Activated T-cell treated with anti-CD3 and anti-CD28 coated beads, Interleukin-2, amount 50 U/mL, for 24 hours (primary cell): ENCODE data around the gene SUB1.

Source experiments
- DNase-seq: peaks from one replicate; pipeline ENCODE4 v3.0.0-alpha.2; 2020
- H3K27ac Mint-ChIP-seq: 2 replicates; pipeline ENCODE4 v1.8.0; 2020; ENCODE audit warnings: mild to moderate bottlenecking, mixed read lengths
- H3K27me3 Mint-ChIP-seq: 2 replicates; pipeline ENCODE4 v1.8.0; 2020; ENCODE audit warnings: mixed read lengths
- H3K36me3 Mint-ChIP-seq: 2 replicates; pipeline ENCODE4 v1.8.0; 2020; ENCODE audit warnings: low read depth, mixed read lengths
- H3K4me1 Mint-ChIP-seq: 2 replicates; pipeline ENCODE4 v1.8.0; 2020; ENCODE audit warnings: low read depth, mixed read lengths
- H3K4me3 Mint-ChIP-seq: 2 replicates; pipeline ENCODE4 v1.8.0; 2020; ENCODE audit warnings: mild to moderate bottlenecking, moderate library complexity, mixed read lengths
- H3K9me3 Mint-ChIP-seq: 2 replicates; pipeline ENCODE4 v1.8.0; 2020; ENCODE audit warnings: mixed read lengths

SUB1 gene

DNA sequence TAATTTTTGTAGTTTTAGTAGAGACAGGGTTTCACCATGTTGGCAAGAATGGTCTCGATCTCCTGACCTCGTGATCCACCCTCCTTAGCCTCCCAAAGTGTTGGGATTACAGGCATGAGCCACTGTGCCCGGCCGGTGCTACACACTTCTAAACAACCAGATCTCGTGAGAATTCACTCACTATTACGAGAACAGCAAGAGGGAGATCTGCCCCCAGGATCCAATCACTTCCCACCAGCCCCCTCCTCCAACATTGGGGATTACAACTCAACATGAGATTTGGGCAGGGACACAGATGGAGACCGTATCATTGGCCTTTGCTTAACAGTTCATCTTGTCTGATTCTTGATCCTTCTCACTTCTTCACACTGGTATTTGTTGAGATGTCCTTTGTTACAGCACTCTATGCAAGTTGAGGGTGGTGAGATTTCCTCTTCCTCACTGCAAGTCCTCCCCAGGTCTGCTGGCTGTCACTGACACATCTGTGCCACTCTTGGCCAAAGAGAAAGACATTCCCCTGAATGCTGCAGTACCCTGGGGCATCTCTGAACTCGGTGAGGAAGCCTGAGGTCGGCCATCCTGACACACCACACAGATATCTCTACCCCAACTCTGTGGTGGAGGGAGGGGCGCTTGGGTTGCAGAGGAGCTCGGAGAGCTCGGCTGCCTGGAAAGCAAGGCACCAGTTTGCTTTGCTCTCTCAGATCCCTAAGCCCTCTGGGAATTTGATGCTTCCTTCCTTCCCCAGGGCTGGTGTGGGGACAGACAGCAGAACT is 4.2 kb upstream of the SUB1 start:
- H3K27ac Mint-ChIP-seq, result no peak overlapping the region
- no peaks in the 10 kb centered on the region for H3K9me3 Mint-ChIP-seq
- peaks cover 13% of the 10 kb centered on the region for H3K36me3 Mint-ChIP-seq
- DNase-seq, result no peak
- peaks cover 33% of the 10 kb centered on the region for H3K4me1 Mint-ChIP-seq
- H3K27me3 Mint-ChIP-seq, result no peaks in the 10 kb centered on the region
- H3K4me3 Mint-ChIP-seq, result no peak overlapping the region

DNA sequence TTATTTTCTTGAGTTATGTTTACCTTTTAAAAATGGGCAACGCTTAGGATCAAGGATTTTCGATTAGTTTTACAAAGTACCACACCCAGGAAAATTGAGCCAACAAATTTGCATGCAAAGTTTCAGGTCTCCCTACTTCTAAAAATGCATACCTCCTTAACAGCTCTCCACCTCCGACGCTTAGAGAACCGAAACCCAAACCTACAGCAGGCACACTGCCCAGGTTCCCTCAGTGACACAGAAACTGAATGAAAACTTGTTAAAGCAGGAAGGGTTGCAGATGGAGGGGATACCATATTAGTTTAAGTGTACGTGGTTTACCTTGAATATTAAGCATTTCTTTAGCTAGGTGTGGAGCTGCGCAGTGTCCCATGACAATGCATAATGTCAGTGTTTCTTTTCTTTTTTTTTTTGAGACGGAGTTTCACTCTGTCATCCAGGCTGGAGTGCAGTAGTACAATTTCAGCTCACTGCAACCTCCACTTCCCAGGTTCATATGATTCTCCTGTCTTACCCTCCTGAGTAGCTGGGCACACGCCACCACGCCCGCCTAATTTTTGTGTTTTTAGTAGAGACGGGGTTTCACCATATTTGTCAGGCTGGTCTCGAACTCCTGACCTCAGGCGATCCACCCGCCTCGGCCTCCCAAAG is 1.6 kb upstream of the SUB1 start:
- no peak for DNase-seq
- peak overlapping the region; percentile 70 for H3K27ac Mint-ChIP-seq
- H3K4me1 Mint-ChIP-seq, result peaks cover 53% of the 10 kb centered on the region
- no peaks in the 10 kb centered on the region for H3K9me3 Mint-ChIP-seq
- peaks cover 37% of the 10 kb centered on the region for H3K36me3 Mint-ChIP-seq
- peak overlapping the region; percentile 31 for H3K4me3 Mint-ChIP-seq
- no peaks in the 10 kb centered on the region for H3K27me3 Mint-ChIP-seq

DNA sequence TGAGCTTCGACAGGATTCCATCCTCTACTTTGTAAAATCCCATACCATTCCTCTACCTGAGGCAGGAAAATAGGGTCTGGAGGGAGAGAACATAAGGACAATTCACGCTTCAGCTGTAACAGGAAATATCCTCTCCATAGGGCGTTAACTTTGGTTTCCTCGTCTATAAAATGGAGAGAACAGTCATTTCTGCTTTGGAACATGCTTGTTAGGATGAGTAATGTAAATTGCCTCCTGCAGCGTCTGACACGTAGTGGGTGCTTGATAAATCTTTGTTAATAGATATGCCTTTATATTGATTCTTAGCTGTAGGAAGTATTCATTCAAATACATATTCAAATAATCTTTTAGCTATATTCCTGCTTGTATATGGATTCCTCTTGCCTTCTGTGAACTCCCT is 711 bp upstream of the SUB1 start:
- H3K36me3 Mint-ChIP-seq, result peaks cover 47% of the 10 kb centered on the region
- peaks cover 60% of the 10 kb centered on the region for H3K4me1 Mint-ChIP-seq
- no peaks in the 10 kb centered on the region for H3K9me3 Mint-ChIP-seq
- H3K27ac Mint-ChIP-seq, result peak overlapping the region; percentile 99
- no peaks in the 10 kb centered on the region for H3K27me3 Mint-ChIP-seq
- no peak for DNase-seq
- peak overlapping the region; percentile 93 for H3K4me3 Mint-ChIP-seq

DNA sequence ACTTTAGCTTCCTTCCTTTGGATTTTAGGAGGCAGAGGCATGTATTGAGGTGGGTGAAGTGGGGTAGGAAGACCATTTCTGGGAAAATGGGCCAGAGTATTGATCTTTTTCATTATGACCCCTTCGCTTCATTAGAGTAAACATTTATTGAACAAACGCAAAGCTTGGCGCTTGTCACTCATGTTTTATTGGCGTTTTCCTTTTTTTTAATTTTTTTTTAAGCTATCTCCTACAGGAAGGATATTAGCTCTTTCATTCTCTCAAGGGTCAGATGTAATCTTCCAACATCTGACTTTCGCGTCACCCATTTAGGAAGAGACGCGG is 273 bp upstream of the SUB1 start:
- peak overlapping the region; percentile 93 for H3K4me3 Mint-ChIP-seq
- peaks cover 60% of the 10 kb centered on the region for H3K4me1 Mint-ChIP-seq
- peaks cover 50% of the 10 kb centered on the region for H3K36me3 Mint-ChIP-seq
- H3K27ac Mint-ChIP-seq, result peak overlapping the region; percentile 99
- H3K9me3 Mint-ChIP-seq, result no peaks in the 10 kb centered on the region
- DNase-seq, result no peak
- no peaks in the 10 kb centered on the region for H3K27me3 Mint-ChIP-seq

DNA sequence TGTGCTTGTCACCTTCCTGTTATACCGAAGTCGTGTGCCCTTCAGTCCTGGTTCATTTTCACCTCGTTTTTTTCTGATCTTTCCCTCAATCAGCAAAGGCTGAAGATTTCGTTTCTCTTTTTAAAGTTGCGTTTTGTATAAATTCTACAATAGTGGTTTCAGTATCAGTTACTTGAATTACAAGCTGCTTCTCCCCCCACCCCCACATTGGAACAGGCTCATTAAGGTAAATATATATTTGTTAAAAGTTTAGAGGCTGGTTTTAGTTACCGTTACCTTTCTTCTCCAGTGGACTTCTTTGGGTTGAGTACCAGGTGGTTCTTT is 881 bp downstream of the SUB1 start:
- no peak for DNase-seq
- no peaks in the 10 kb centered on the region for H3K9me3 Mint-ChIP-seq
- peak overlapping the region; percentile 99 for H3K27ac Mint-ChIP-seq
- no peaks in the 10 kb centered on the region for H3K27me3 Mint-ChIP-seq
- peak overlapping the region; percentile 93 for H3K4me3 Mint-ChIP-seq
- H3K36me3 Mint-ChIP-seq, result peaks cover 57% of the 10 kb centered on the region
- peaks cover 65% of the 10 kb centered on the region for H3K4me1 Mint-ChIP-seq

DNA sequence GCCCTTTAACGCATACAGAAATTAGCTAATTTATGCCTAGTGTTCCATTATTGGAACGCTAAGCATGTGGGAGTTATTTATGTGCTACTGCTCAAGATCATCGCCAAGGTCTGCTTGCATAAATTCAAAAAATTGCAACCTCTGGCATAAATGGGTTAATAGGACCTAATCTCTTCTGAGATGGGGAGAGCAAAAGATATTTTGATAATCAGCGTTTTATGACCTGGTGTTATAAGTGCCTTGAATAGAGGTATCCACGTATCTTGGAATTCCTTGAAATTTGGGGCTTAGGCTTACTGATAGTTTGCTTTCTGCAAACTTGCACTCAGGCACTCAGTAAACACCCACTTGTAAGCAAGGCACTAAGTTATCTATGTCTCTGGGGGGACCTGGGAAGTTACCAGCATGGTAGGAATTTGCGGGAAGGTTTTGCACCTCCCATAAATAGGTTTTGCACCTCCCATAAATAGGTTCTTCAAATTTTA is 1.8 kb downstream of the SUB1 start:
- H3K27me3 Mint-ChIP-seq, result no peaks in the 10 kb centered on the region
- H3K4me1 Mint-ChIP-seq, result peaks cover 68% of the 10 kb centered on the region
- peaks cover 61% of the 10 kb centered on the region for H3K36me3 Mint-ChIP-seq
- peak overlapping the region; percentile 99 for H3K27ac Mint-ChIP-seq
- peak overlapping the region; percentile 93 for H3K4me3 Mint-ChIP-seq
- H3K9me3 Mint-ChIP-seq, result no peaks in the 10 kb centered on the region
- DNase-seq, result no peak

DNA sequence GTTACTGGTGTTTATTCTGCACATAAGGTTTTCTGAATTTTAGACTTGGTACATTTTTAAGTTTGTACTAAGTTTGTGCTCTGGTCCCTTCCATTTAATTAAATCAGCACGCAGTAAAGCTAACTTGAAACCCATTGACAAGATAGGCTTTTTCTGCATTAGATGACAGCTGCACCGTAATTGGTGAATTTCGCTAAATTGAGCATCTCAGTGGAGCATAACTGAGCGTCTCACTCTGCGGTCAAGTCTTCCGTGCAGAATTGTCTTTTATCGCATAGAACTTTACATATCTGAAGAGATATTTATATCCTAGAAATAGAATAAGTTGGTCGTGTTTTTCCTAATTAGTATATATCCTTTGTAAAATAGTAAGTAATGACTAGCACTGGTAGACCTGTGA is 4.1 kb downstream of the SUB1 start:
- Mint-ChIP-seq H3K4me1 (peaks cover 67% of the 10 kb centered on the region), H3K27me3 (no peaks in the 10 kb centered on the region), H3K9me3 (no peaks in the 10 kb centered on the region), H3K4me3 (no peak overlapping the region), H3K36me3 (peaks cover 84% of the 10 kb centered on the region), H3K27ac (peak overlapping the region; percentile 61)
- DNase-seq, result no peak

DNA sequence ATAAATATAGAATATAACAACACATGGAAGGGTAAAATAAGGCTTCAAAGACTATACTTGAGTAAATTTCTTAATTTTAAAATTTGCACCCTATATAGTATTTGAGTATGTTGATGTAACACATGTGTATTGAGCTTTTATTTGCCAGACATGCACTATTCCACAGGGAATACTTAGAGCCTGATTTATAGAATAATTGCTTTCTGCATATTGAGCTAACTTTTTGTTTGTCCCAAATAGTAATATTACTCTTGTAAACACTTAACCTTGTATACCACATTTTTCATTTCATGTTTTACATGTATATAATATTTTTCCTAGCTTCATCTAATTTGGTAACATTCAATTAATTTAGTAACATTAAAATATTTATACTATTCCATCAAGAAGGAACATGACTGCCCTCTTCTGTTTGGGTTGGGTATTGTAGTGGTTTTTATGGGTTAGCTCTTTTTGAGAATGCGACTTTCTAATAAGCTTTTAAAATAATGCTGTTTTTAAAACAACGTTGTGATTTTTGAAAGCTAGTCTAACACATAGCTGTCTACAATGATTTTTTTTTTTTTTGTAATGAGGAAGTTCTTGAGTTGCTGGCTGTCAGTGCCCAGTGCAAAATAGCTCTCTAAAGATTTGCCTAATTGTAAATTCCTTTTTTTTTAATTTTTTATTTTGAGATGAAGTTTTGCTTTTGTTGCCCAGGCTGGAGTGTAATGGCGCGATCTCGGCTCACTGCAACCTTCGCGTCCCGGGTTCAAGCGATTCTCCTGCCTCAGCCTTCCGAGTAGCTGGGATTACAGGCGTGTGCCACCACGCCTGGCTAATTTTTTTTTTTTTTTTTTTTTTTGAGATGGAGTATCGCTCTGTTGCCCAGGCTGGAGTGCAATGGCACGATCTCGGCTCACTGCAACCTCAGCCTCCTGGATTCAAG is 4.8 kb downstream of the SUB1 start:
- Mint-ChIP-seq H3K36me3 (peaks cover 92% of the 10 kb centered on the region), H3K9me3 (no peaks in the 10 kb centered on the region), H3K27me3 (no peaks in the 10 kb centered on the region), H3K4me1 (peaks cover 67% of the 10 kb centered on the region), H3K4me3 (no peak overlapping the region), H3K27ac (peak overlapping the region; percentile 82)
- no peak for DNase-seq

DNA sequence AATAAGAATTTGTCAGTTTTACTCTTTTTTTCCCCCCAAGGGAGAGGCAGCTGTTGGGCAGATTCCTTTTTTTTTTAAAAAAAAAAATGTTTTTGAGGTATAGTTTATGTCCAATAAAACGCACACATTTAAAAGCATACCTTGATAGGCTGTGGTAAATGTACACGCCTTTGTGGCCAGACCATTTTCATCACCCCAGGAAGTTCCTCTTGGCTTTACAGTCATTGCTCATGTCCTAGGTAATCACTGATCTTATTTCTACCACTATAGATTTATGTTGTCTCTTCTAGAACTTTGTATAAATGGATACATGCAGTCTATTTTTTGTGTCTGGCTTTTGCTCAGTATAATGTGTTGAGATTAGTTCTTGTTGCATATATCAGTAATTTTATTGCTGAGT is 9.8 kb downstream of the SUB1 start:
- Mint-ChIP-seq H3K36me3 (peaks cover 96% of the 10 kb centered on the region), H3K27me3 (no peaks in the 10 kb centered on the region), H3K9me3 (no peaks in the 10 kb centered on the region), H3K4me1 (peaks cover 80% of the 10 kb centered on the region), H3K4me3 (no peak overlapping the region), H3K27ac (peak overlapping the region; percentile 83)
- no peak for DNase-seq

DNA sequence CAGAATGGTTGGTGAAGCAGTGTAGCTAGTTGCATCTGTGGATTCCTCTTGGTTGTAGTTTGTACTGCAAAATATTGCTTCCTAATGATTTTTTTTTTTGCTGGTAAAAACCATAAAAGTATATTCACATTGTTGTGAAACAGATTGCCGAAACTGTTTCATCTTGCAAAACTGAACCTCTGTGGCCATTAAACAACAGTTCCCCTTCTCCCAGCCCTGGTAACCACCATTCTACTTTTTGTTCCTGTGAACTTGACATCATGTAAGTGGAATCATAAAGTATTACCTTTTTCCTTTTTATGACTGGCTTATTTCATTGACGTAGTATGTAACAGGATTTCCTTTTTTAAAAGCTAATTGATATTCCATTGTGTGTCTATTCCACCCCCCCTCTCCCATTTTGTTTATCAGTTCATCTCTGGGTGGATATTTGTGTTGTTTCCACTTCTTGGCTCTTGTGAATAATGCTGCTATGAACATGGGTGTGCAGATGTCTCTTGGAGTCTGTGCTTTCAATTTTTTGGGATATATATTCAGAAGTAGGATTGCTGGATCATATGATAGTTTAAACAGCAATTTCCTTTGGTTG is 11.8 kb downstream of the SUB1 start:
- DNase-seq, result no peak
- peaks cover 97% of the 10 kb centered on the region for H3K36me3 Mint-ChIP-seq
- H3K4me3 Mint-ChIP-seq, result peak overlapping the region; percentile 11
- peaks cover 80% of the 10 kb centered on the region for H3K4me1 Mint-ChIP-seq
- H3K27ac Mint-ChIP-seq, result peak overlapping the region; percentile 83
- H3K27me3 Mint-ChIP-seq, result no peaks in the 10 kb centered on the region
- no peaks in the 10 kb centered on the region for H3K9me3 Mint-ChIP-seq

DNA sequence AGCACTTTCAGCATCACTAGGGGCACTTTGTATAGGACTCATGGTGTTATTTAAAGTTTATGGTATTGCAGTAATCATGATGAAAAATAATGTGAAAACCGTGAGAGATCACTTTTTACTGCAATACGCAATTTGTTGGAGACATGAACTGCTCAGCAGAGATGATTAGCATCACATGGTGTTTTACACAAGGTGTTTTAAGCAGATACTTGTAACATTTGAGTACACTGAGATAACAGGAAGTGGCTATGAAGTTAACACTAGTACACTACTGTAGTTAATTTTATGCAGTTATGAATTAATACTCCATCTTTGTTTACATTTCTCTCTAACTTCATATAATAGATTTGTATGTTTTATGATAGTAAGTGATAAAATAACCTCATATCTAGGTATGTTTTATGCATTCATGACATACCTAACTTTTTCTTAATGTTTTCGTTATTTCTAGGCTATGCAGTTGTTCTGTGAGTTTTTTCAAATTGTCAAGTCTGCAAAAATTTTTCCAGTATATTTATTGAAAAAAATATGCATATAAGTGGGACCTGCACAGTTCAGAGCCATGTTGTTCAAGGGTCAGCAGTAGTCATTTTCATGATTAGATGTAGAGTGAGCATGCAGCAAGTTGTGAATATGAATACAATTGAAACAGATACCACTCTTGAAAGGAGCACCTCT is 13.0 kb downstream of the SUB1 start:
- no peaks in the 10 kb centered on the region for H3K9me3 Mint-ChIP-seq
- H3K4me3 Mint-ChIP-seq, result no peak overlapping the region
- DNase-seq, result no peak
- H3K27ac Mint-ChIP-seq, result peak overlapping the region; percentile 41
- H3K4me1 Mint-ChIP-seq, result peaks cover 75% of the 10 kb centered on the region
- peaks cover 97% of the 10 kb centered on the region for H3K36me3 Mint-ChIP-seq
- H3K27me3 Mint-ChIP-seq, result no peaks in the 10 kb centered on the region

DNA sequence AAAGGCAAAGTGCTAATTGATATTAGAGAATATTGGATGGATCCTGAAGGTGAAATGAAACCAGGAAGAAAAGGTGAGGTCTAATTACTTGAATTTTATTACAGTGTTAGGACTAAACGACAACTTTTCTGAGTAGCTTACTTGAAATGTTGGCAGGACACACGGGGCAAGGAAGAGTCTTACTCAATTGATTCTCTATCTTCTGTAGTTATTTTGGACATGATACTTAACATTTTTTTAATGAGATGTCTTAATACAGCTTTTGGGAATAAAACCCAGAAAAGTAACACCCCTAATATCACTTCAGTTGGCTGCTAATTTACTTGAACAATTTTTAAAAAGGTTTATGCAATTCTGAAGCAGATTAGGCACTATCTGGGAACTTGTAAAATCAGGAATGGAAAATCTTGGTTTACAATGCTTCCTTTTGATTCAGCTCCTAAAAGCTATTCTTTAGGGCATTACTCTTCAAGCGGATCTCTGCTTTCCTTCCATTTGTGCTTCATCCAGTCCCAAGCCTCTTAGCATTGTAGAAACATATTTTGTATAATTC is 13.7 kb downstream of the SUB1 start:
- peak overlapping the region; percentile 50 for H3K27ac Mint-ChIP-seq

DNA sequence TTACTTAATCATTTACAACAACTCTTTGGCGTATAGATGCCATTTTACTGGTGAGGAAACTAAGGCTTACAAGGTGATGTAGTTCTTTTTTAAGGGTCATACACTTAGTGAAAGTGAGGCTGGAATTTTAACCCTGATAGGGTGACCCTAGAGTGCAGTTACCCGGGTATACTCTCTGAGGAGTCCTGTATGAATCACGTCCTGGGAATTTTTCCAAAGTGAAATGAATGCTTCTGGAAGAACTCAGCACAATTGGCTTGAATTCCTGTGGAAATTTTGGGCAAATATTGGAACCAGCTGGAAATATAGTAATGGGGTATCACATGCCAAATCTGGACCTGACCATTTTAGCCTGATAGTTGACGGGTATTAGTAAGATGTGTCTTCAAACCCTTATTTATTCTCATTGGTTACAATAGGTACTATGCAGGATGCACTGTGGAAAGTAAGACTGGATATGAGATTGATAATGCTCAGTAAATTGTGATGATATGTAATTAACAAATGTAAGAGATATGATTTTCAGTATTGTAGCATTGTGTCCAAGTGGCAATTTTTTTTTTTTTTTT is 14.8 kb downstream of the SUB1 start:
- Mint-ChIP-seq H3K27me3 (no peaks in the 10 kb centered on the region), H3K36me3 (peaks cover 96% of the 10 kb centered on the region), H3K27ac (peak overlapping the region; percentile 67), H3K4me3 (no peak overlapping the region), H3K9me3 (no peaks in the 10 kb centered on the region), H3K4me1 (peaks cover 63% of the 10 kb centered on the region)
- DNase-seq, result no peak

More for the DNA sequence above, 13.7 kb downstream of the SUB1 start:
- no peaks in the 10 kb centered on the region for H3K27me3 Mint-ChIP-seq
- DNase-seq, result no peak
- peaks cover 97% of the 10 kb centered on the region for H3K36me3 Mint-ChIP-seq
- H3K9me3 Mint-ChIP-seq, result no peaks in the 10 kb centered on the region
- no peak overlapping the region for H3K4me3 Mint-ChIP-seq
- peaks cover 71% of the 10 kb centered on the region for H3K4me1 Mint-ChIP-seq
